IMR-90 (cell line): Measurements from ENCODE around the gene ELOVL5.

Source experiments
- BHLHE40 ChIP-seq: fragments of 150-350 bp; IDR thresholded peaks from 2 replicates; pipeline ENCODE4 v1.6.1; 2016; ENCODE audit warnings: mild to moderate bottlenecking, low read depth, low read length
- CEBPB ChIP-seq: IDR thresholded peaks from 2 replicates; pipeline ENCODE4 v1.6.1; 2012; ENCODE audit warnings: low read depth, low read length, improper control_type of control experiment
- CTCF ChIP-seq: conservative IDR thresholded peaks from 2 replicates; pipeline ENCODE4 v1.5.1; 2012; ENCODE audit warnings: mild to moderate bottlenecking, low read depth, low read length, improper control_type of control experiment
- ELK1 ChIP-seq: fragments of 150-350 bp; IDR thresholded peaks from 2 replicates; pipeline ENCODE4 v1.6.1; 2016; ENCODE audit warnings: low read depth, mild to moderate bottlenecking, low read length, moderate library complexity, borderline replicate concordance
- FOS ChIP-seq: fragments of 150-350 bp; IDR thresholded peaks from 2 replicates; pipeline ENCODE4 v1.6.1; 2016; ENCODE audit warnings: low read depth, low read length
- MAFK ChIP-seq: IDR thresholded peaks from 2 replicates; pipeline ENCODE4 v1.6.1; 2012; ENCODE audit warnings: low read depth, low read length, improper control_type of control experiment
- MXI1 ChIP-seq: IDR thresholded peaks from 2 replicates; pipeline ENCODE4 v1.6.1; 2012; ENCODE audit warnings: low read depth, mild to moderate bottlenecking, low read length, moderate library complexity, borderline replicate concordance
- NFE2L2 ChIP-seq: fragments of 150-350 bp; IDR thresholded peaks from 2 replicates; pipeline ENCODE4 v1.6.1; 2016; ENCODE audit warnings: low read depth, mild to moderate bottlenecking, low read length
- POLR2A ChIP-seq: IDR thresholded peaks from 2 replicates; pipeline ENCODE4 v1.6.1; 2012; ENCODE audit warnings: mild to moderate bottlenecking, low read depth, low read length
- RAD21 ChIP-seq: IDR thresholded peaks from 2 replicates; pipeline ENCODE4 v1.6.1; 2012; ENCODE audit warnings: low read length, improper control_type of control experiment
- RCOR1 ChIP-seq: IDR thresholded peaks from 2 replicates; pipeline ENCODE4 v1.6.1; 2012; ENCODE audit warnings: mild to moderate bottlenecking, low read length, improper control_type of control experiment; ENCODE audit not compliant: insufficient replicate concordance
- RFX5 ChIP-seq: IDR thresholded peaks from 2 replicates; pipeline ENCODE4 v1.8.0; 2012; ENCODE audit warnings: low read depth, mild to moderate bottlenecking, low read length, moderate library complexity
- SMC3 ChIP-seq: fragments of 150-350 bp; IDR thresholded peaks from 2 replicates; pipeline ENCODE4 v1.6.1; 2016; ENCODE audit warnings: low read depth, mild to moderate bottlenecking, antibody characterized with exemption, low read length, moderate library complexity
- USF2 ChIP-seq: fragments of 150-350 bp; IDR thresholded peaks from 2 replicates; pipeline ENCODE4 v1.6.1; 2017; ENCODE audit warnings: mild to moderate bottlenecking, antibody characterized with exemption, low read length, low read depth

- TF ChIP-seq POLR2A (no peak), BHLHE40 (no peak), CTCF (no peak), RFX5 (no peak), CEBPB (no peak), RAD21 (no peak), MAFK (no peak), ELK1 (no peak), FOS (no peak), USF2 (no peak), SMC3 (no peak), RCOR1 (no peak), MXI1 (no peak), NFE2L2 (no peak)
Observed at GRCh38 chr6:53328375-53328774, 20.4 kb downstream of the ELOVL5 start.
